Liver (tissue), 9 donors: ENCODE data around the gene IL36G. TPM values are rescaled to one million over a fixed set of nuclear protein-coding genes. Genes with fewer than 3 reads are reported as not detected.

Experiments
- DNase-seq: peaks from one replicate; pipeline ENCODE4 v3.0.0-alpha.2; 2017; ENCODE audit warnings: low spot score
- H3K27ac ChIP-seq, 2 donors: one replicate each; pipeline ENCODE4 v1.7.0; 2013; ENCODE audit warnings: inconsistent platforms in 2 of 2, low read length in 2 of 2, control low read depth in 1 of 2, low read depth in 1 of 2, mild to moderate bottlenecking in 1 of 2
- H3K27me3 ChIP-seq, 4 donors: one replicate each; pipeline versions ENCODE4 v1.6.1 to v1.7.0; 2013; ENCODE audit warnings: low read length in 3 of 4, inconsistent platforms in 1 of 4, mild to moderate bottlenecking in 1 of 4, moderate library complexity in 1 of 4; ENCODE audit not compliant: control insufficient read depth in 4 of 4, insufficient read depth in 4 of 4
- H3K36me3 ChIP-seq, 4 donors: one replicate each; pipeline versions ENCODE4 v1.6.1 to v1.7.0; 2013; ENCODE audit warnings: low read length in 3 of 4, mild to moderate bottlenecking in 3 of 4, low read depth in 1 of 4, moderate library complexity in 1 of 4; ENCODE audit not compliant: control insufficient read depth in 4 of 4, insufficient read depth in 3 of 4
- H3K4me1 ChIP-seq, 4 donors: one replicate each; pipeline versions ENCODE4 v1.6.1 to v1.7.0; 2013; ENCODE audit warnings: low read length in 3 of 4, mild to moderate bottlenecking in 3 of 4, moderate library complexity in 1 of 4; ENCODE audit not compliant: control insufficient read depth in 4 of 4, insufficient read depth in 4 of 4
- H3K4me3 ChIP-seq, 3 donors: one replicate each; pipeline versions ENCODE4 v1.6.1 to v1.7.0; 2013; ENCODE audit warnings: low read length in 3 of 3, control low read depth in 1 of 3, low read depth in 1 of 3, mild to moderate bottlenecking in 1 of 3
- H3K9ac ChIP-seq, 2 donors: one replicate each; pipeline ENCODE4 v1.7.0; 2013; ENCODE audit warnings: low read length in 2 of 2, mild to moderate bottlenecking in 2 of 2, moderate library complexity in 2 of 2, control low read depth in 1 of 2, low read depth in 1 of 2
- H3K9me3 ChIP-seq, 4 donors: one replicate each; pipeline versions ENCODE4 v1.6.1 to v1.7.0; 2013; ENCODE audit warnings: low read length in 3 of 4; ENCODE audit not compliant: control insufficient read depth in 4 of 4
- EGR1 ChIP-seq, 2 donors: IDR thresholded peaks; 2 replicates each; pipeline ENCODE4 v1.6.1; 2016 to 2018; ENCODE audit warnings: antibody characterized with exemption in 2 of 2, low read depth in 2 of 2
- FOXA1 ChIP-seq: IDR thresholded peaks from 2 replicates; pipeline ENCODE4 v1.6.1; 2016; ENCODE audit warnings: antibody characterized with exemption
- GABPA ChIP-seq, 2 donors: IDR thresholded peaks in 1 of 2; conservative IDR thresholded peaks in 1 of 2; 2 replicates each; pipeline ENCODE4 v1.6.1; 2016; ENCODE audit warnings: antibody characterized with exemption in 2 of 2, mild to moderate bottlenecking in 1 of 2, moderate library complexity in 1 of 2
- HNF4A ChIP-seq, 2 donors: conservative IDR thresholded peaks; 2 replicates each; pipeline ENCODE4 v1.6.1; 2016; ENCODE audit warnings: antibody characterized with exemption in 2 of 2, mild to moderate bottlenecking in 2 of 2
- HNF4G ChIP-seq: IDR thresholded peaks from 2 replicates; pipeline ENCODE4 v1.6.1; 2016; ENCODE audit warnings: antibody characterized with exemption
- JUND ChIP-seq, 2 donors: IDR thresholded peaks; 2 replicates each; pipeline ENCODE4 v1.6.1; 2016; ENCODE audit warnings: antibody characterized with exemption in 2 of 2
- NR2F2 ChIP-seq: IDR thresholded peaks from 2 replicates; pipeline ENCODE4 v1.6.1; 2016; ENCODE audit warnings: antibody characterized with exemption
- RXRA ChIP-seq, 2 donors: IDR thresholded peaks; 2 replicates each; pipeline ENCODE4 v1.6.1; 2017 to 2018; ENCODE audit warnings: antibody characterized with exemption in 2 of 2, mild to moderate bottlenecking in 1 of 2
- SP1 ChIP-seq: IDR thresholded peaks from 2 replicates; pipeline ENCODE4 v1.6.1; 2018; ENCODE audit warnings: antibody characterized with exemption, mild to moderate bottlenecking
- TAF1 ChIP-seq: conservative IDR thresholded peaks from 2 replicates; pipeline ENCODE4 v1.6.1; 2016; ENCODE audit warnings: antibody characterized with exemption, mild to moderate bottlenecking
- YY1 ChIP-seq: IDR thresholded peaks from 2 replicates; pipeline ENCODE4 v1.6.1; 2016; ENCODE audit warnings: antibody characterized with exemption, mild to moderate bottlenecking
- WGBS: extraction: QIAGEN DNeasy Blood & Tissue Kit; methylation state at CpG from one replicate; pipeline ENCODE4 v1.1.7; 2013; 5-methylcytosine and 5-hydroxymethylcytosine counted together
- polyA plus RNA-seq, 2 donors: library from polyadenylated mRNA; stranded (reverse) in 1 of 2; unstranded in 1 of 2; fragments of 200-250 nt in 1 of 2; fragments of >200 nt in 1 of 2; fragmentation: Nextera tagmentation in 1 of 2; extraction: Ambion mirVana in 1 of 2; gene quantifications; one replicate each; pipeline versions ENCODE4 v1.2.1 to v1.2.3, GENCODE V29; 2013 to 2015
- total RNA-seq, 2 donors: library from RNA; depleted of rRNA; stranded (reverse); fragments of >200 nt; gene quantifications; one replicate each; pipeline ENCODE4 v1.2.3, GENCODE V29; 2014
- TF ChIP-seq, protein P1 (sequence below): fragments of 150-350 bp; IDR thresholded peaks from 2 replicates; pipeline ENCODE4 v1.5.1; 2017; ENCODE audit warnings: improper control_type of control experiment, low read depth, low read length; ENCODE audit not compliant: missing input control
- TF ChIP-seq, protein P2 (sequence below): IDR thresholded peaks from 2 replicates; pipeline ENCODE4 v1.6.1; 2016; ENCODE audit warnings: antibody characterized with exemption, mild to moderate bottlenecking
- TF ChIP-seq, protein P3 (sequence below): IDR thresholded peaks from 2 replicates; pipeline ENCODE4 v1.6.1; 2016; ENCODE audit warnings: antibody characterized with exemption
- TF ChIP-seq, protein P4 (sequence below): IDR thresholded peaks from 2 replicates; pipeline ENCODE4 v1.6.1; 2016; ENCODE audit warnings: antibody characterized with exemption
- donor health status: healthy.
- donor health status: healthy.
- donor health status: healthy.
- donor health status: healthy.
- donor health status: healthy.

IL36G gene
- total and polyA plus RNA-seq, 4 donors: not detected

DNA sequence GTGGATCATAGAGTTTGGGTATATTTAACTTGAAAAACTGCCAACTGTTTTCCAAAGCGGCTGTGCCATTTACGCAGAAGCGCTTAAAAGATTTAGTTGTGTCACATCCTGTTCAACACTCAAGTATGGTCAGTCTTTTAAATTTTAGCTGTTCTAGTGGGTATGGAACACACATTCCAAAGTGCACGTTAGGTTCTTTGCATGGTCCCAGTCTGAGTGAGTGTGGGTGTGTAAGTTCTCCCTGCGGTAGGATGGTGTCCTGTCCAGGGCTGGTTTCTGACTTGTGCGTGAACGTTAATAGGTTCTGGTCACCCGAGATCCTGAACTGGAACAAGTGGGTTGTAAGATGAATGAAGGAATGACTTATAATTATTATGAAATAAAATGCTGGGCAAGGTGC is 28.4 kb upstream of the IL36G start:
- H3K4me3 ChIP-seq: no peak overlapping the region
- DNase-seq: no peak
- H3K27me3 ChIP-seq: no peaks in the 10 kb centered on the region
- H3K9me3 ChIP-seq: peaks cover 0 to 14% (median 12%) of the 10 kb centered on the region in 4 donors
- WGBS: 91% methylated on average over 8 of the region's 8 CpGs
- H3K27ac ChIP-seq: no peak overlapping the region
- no peaks in the 10 kb centered on the region for H3K36me3 ChIP-seq
- TF ChIP-seq HNF4A (conservative IDR thresholded peaks at IDR 0.05): no peak
- no peaks in the 10 kb centered on the region for H3K4me1 ChIP-seq
- H3K9ac ChIP-seq: no peak overlapping the region

DNA sequence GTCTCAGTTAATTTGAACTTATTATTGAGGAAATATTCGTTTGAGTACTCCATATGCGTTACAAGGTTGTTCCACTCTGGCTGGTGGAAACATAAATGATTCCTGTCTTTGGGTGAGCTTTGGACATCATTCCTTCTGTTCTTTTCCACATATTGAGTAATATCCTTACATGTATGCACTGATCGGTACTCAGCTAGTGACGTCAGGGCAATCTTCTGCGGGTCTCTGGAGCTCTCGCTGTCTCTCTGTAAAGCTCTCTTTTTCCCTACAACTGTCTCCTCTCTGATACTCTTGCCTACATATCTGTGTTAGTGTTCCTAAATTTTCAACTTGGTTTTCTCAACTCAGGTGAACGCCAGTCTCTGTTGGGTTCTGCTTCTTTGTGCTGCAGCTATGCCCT is 23.4 kb upstream of the IL36G start:
- no peak overlapping the region for H3K27ac ChIP-seq
- 93% methylated on average over 7 of the region's 7 CpGs for WGBS
- no peaks in the 10 kb centered on the region for H3K9me3 ChIP-seq
- H3K4me1 ChIP-seq: peaks cover 0 to 4% (median 2%) of the 10 kb centered on the region in 4 donors
- TF ChIP-seq RXRA (IDR thresholded peaks at IDR 0.05): no peak
- TF ChIP-seq YY1: no peak
- no peak for TF ChIP-seq FOXA1
- TF ChIP-seq, protein P1, sequence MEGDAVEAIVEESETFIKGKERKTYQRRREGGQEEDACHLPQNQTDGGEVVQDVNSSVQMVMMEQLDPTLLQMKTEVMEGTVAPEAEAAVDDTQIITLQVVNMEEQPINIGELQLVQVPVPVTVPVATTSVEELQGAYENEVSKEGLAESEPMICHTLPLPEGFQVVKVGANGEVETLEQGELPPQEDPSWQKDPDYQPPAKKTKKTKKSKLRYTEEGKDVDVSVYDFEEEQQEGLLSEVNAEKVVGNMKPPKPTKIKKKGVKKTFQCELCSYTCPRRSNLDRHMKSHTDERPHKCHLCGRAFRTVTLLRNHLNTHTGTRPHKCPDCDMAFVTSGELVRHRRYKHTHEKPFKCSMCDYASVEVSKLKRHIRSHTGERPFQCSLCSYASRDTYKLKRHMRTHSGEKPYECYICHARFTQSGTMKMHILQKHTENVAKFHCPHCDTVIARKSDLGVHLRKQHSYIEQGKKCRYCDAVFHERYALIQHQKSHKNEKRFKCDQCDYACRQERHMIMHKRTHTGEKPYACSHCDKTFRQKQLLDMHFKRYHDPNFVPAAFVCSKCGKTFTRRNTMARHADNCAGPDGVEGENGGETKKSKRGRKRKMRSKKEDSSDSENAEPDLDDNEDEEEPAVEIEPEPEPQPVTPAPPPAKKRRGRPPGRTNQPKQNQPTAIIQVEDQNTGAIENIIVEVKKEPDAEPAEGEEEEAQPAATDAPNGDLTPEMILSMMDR: no peak
- no peak for TF ChIP-seq SP1
- TF ChIP-seq, protein P2, sequence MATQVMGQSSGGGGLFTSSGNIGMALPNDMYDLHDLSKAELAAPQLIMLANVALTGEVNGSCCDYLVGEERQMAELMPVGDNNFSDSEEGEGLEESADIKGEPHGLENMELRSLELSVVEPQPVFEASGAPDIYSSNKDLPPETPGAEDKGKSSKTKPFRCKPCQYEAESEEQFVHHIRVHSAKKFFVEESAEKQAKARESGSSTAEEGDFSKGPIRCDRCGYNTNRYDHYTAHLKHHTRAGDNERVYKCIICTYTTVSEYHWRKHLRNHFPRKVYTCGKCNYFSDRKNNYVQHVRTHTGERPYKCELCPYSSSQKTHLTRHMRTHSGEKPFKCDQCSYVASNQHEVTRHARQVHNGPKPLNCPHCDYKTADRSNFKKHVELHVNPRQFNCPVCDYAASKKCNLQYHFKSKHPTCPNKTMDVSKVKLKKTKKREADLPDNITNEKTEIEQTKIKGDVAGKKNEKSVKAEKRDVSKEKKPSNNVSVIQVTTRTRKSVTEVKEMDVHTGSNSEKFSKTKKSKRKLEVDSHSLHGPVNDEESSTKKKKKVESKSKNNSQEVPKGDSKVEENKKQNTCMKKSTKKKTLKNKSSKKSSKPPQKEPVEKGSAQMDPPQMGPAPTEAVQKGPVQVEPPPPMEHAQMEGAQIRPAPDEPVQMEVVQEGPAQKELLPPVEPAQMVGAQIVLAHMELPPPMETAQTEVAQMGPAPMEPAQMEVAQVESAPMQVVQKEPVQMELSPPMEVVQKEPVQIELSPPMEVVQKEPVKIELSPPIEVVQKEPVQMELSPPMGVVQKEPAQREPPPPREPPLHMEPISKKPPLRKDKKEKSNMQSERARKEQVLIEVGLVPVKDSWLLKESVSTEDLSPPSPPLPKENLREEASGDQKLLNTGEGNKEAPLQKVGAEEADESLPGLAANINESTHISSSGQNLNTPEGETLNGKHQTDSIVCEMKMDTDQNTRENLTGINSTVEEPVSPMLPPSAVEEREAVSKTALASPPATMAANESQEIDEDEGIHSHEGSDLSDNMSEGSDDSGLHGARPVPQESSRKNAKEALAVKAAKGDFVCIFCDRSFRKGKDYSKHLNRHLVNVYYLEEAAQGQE: no peak
- no peak for TF ChIP-seq TAF1
- no peak for TF ChIP-seq GABPA (IDR thresholded peaks at IDR 0.05 in 1 of 2, conservative IDR thresholded peaks at IDR 0.05 in 1 of 2)
- TF ChIP-seq EGR1 (IDR thresholded peaks at IDR 0.05; ENCODE audit: low read depth in 2 of 2): no peak
- TF ChIP-seq, protein P3, sequence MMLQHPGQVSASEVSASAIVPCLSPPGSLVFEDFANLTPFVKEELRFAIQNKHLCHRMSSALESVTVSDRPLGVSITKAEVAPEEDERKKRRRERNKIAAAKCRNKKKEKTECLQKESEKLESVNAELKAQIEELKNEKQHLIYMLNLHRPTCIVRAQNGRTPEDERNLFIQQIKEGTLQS: no peak
- TF ChIP-seq NR2F2: no peak
- TF ChIP-seq JUND (IDR thresholded peaks at IDR 0.05): no peak
- TF ChIP-seq, protein P4, sequence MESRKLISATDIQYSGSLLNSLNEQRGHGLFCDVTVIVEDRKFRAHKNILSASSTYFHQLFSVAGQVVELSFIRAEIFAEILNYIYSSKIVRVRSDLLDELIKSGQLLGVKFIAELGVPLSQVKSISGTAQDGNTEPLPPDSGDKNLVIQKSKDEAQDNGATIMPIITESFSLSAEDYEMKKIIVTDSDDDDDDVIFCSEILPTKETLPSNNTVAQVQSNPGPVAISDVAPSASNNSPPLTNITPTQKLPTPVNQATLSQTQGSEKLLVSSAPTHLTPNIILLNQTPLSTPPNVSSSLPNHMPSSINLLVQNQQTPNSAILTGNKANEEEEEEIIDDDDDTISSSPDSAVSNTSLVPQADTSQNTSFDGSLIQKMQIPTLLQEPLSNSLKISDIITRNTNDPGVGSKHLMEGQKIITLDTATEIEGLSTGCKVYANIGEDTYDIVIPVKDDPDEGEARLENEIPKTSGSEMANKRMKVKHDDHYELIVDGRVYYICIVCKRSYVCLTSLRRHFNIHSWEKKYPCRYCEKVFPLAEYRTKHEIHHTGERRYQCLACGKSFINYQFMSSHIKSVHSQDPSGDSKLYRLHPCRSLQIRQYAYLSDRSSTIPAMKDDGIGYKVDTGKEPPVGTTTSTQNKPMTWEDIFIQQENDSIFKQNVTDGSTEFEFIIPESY: no peak
- no peak for TF ChIP-seq HNF4A (conservative IDR thresholded peaks at IDR 0.05)
- TF ChIP-seq HNF4G: no peak
- H3K36me3 ChIP-seq: no peaks in the 10 kb centered on the region
- DNase-seq: no peak
- H3K27me3 ChIP-seq: no peaks in the 10 kb centered on the region
- H3K4me3 ChIP-seq: no peak overlapping the region
- no peak overlapping the region for H3K9ac ChIP-seq
